SIG-M5 treated with dmso at 0.1 percent for 504 hours (cell line): ENCODE results near the gene BEND2.
A peak's percentile ranks its signal among the peaks of the same experiment; 100 is the strongest.

Experiments used
- DNase-seq: peaks from one replicate; lab custom pipeline; 2025; ENCODE audit not compliant: unreplicated experiment; lab: John Stamatoyannopoulos, UW

Gene BEND2

DNA sequence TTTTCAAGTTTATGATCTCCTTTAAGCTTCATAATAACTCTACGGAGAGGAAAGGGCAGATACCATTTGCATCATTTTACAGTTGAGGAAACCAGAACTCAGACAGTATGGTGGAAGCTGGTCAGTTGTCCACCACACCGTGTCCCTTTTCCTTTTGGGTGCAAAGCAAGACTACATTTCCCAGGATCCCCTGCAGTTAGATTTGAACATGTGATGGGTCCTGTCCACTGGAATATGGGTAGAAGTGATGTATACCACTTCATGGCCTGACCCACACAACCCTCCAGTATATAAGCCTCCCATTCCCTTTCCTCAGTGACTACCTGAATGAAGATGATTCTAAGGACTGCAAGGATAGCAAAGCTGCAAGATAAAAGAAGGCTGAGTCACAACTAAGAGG lies 74.7 kb downstream of the BEND2 start:
- DNase-seq: no peak

DNA sequence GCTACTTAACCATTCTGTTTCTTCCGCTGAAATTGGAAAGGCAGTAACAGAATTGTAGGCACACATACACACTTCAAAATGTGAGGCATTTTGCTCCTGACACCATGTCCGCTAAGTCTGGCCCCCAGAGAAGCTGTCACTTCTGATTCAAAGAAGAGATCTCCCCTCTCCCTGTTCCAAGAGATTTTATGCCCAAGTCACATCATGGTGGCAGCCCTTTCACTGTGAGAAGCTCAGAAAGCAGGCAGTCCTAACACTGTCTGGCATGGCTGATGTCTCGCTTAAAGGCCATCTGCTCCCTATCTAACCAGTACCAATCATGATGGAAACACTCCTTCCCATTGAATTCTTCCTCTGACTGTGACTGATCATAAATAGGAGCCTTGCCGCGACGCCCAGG lies 83.9 kb downstream of the BEND2 start:
- DNase-seq: no peak

DNA sequence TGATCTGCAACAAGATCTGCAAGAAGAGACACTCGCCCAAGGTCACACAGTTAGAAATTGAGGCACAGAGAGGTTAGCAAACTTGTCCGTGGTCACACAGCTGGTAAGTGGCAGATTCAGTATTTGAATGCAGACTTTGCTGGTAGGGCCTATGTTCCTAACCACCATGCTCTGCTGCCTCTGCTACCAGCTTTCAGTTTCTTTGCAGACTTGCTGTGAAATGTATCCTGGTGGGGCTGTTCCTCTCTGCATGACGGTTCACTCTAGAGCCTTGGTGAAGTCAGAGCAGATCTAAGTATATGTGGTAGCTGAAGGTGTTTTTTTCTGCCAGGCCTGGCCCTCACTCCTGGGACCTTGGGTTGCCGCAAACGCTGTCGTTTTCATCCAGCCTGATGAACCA lies 87.1 kb downstream of the BEND2 start:
- no peak for DNase-seq

DNA sequence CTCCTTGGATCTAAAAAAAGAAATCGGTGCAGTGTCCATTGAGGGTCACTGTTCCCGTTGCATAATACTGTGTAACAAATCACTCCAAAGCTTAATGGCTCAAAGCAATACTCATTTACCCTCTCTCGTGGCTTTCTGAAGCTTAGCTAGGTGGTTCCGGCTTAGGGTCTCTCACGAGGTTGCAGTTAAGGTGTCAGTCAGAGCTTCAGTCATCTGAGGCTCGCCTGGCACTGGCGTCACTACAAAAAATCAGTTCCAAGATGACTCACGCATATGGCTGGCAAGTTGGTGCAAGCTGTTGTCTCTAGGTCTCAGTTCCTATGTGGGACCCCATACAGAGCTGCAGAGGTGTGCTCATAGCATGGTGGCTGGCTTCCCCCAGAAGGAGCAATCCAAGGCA lies 91.0 kb downstream of the BEND2 start:
- no peak for DNase-seq

DNA sequence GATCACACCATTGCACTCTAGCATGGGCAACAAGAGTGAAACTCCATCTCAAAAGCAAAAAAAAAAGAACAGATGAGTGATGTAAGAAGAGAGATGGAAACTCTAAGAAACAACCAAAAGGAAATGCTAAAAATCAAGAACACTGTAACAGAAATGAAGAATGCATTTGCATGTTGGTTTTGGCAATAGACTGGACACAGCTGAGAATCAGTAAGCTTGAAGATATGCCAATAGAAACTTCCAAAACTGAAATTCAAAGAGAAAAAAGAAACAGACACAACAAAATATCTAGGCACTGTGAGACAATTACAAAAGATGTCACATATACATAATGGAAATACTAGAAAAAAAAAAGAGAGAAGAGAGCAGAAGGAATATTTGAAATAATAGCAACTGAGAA lies 93.7 kb downstream of the BEND2 start:
- DNase-seq: no peak

DNA sequence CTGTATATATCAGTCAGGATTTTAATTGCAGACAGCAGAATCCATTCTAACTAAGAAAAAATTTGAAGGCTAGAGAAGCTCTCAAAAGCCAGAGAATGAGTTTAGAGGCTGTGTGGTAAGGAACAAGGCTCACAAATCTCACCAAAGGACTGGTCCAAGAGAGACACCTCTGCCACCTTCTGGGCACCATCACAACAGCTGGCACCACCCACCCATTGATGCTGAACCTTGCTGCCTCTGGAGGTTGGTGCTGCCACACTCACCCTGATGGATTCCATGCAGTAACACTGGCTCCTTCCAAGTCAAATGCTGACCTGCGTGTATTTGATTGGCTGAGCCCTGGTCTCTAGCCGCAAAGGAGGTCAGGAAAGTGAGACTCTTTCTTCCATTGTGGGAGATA lies 100.8 kb downstream of the BEND2 start:
- DNase-seq: peak; percentile 4
